ENCODE results near the gene ABHD2.

- TF ChIP-seq ZNF16 (tag by site-specific recombination; IDR thresholded peaks at IDR 0.05; ENCODE audit: low read depth) (no peak), CTCF (tag by site-specific recombination; IDR thresholded peaks at IDR 0.05) (no peak), ZNF350 (tag by site-specific recombination; IDR thresholded peaks at IDR 0.05) (no peak), KLF1 (tag by site-specific recombination; IDR thresholded peaks at IDR 0.05) (no peak), MYNN (tag by site-specific recombination; IDR thresholded peaks at IDR 0.05; ENCODE audit: borderline replicate concordance) (no peak), PRDM10 (tag by site-specific recombination; IDR thresholded peaks at IDR 0.05) (no peak), KLF17 (tag by site-specific recombination; IDR thresholded peaks at IDR 0.05) (no peak), ZNF175 (tag by site-specific recombination; IDR thresholded peaks at IDR 0.05) (no peak), ZNF2 (tag by site-specific recombination; IDR thresholded peaks at IDR 0.05) (no peak), ZNF274 (IDR thresholded peaks at IDR 0.05; ENCODE audit: low read length) (no peak), ZNF274 (tag by site-specific recombination; IDR thresholded peaks at IDR 0.05; ENCODE audit: borderline replicate concordance) (no peak), TCF7L2 (IDR thresholded peaks at IDR 0.05; ENCODE audit: borderline replicate concordance, low read depth, low read length) (no peak), ZNF362 (tag by site-specific recombination; IDR thresholded peaks at IDR 0.05) (no peak)
Observed at GRCh38 chr15:89144491-89144890, 56.2 kb downstream of the ABHD2 start.

Measured in HEK293 (cell line).